ENCODE measurements around the gene DPP9.
"Not testable (repeated sequence)": the region's sequence is repeated elsewhere in the genome, so short reads cannot be mapped to it uniquely, and the experiment has no call there.

GRCh38 chr19:4680021-4680420 lies 43.6 kb downstream of the DPP9 start:
- TF ChIP-seq CTCF (IDR thresholded peaks at IDR 0.05); ZFX (IDR thresholded peaks at IDR 0.05; ENCODE audit: borderline replicate concordance): not testable (repeated sequence)
